ENCODE results near the gene TRERF1. TPM values are rescaled to one million over a fixed set of nuclear protein-coding genes. Genes with fewer than 3 reads are reported as not detected.
"Not testable (repeated sequence)": the region's sequence is repeated elsewhere in the genome, so short reads cannot be mapped to it uniquely, and the experiment has no call there.

TRERF1 gene
- total RNA-seq, 8 experiments from 2014 or later = 3.5 to 21.2 (median 5.2) TPM

- in situ Hi-C loops (cut with MboI; ENCODE audit: low pct_unique_long_range_greater_than_20kb in 2 of 9, low sequenced_read_pairs in 9 of 9, unreplicated experiment in 9 of 9) = loop anchor here in 2 of 9 experiments (25.0 kb wide), 2 partner anchors 90 to 185 kb away; no protein-coding TSS in a partner anchor
- WGBS, 10 experiments = 40 to 100% (median 93%) methylated on average over 1 to 3 of the region's 3 CpGs; no CpG with 5 or more reads in 5 of the 10 experiments
- Histone ChIP-seq H3K4me3 (no peak overlapping the region), H3K27ac (no peak overlapping the region), H3K4me1 (replicated peaks in 1 of 2) (peaks cover 34 to 36% of the 10 kb centered on the region in 2 donors)
- ATAC-seq (replicated peaks in 6 of 8) = no peak
Observed at GRCh38 chr6:42446996-42447395, 4.7 kb downstream of the TRERF1 start.

GRCh38 chr6:42446370-42446769, 5.4 kb downstream of the TRERF1 start:
- H3K27ac ChIP-seq = no peak overlapping the region
- peaks cover 40 to 42% of the 10 kb centered on the region in 2 donors for H3K4me1 ChIP-seq (replicated peaks in 1 of 2)
- H3K4me3 ChIP-seq = no peak overlapping the region
- 57 to 93% (median 80%) methylated on average over 1 to 5 of the region's 5 CpGs; no CpG with 5 or more reads in 7 of the 10 experiments for WGBS, 10 experiments
- in situ Hi-C loops (cut with MboI; ENCODE audit: low pct_unique_long_range_greater_than_20kb in 2 of 9, low sequenced_read_pairs in 9 of 9, unreplicated experiment in 9 of 9) = loop anchor here in 2 of 9 experiments (25.0 kb wide), 2 partner anchors 91 to 184 kb away; no protein-coding TSS in a partner anchor
- ATAC-seq (replicated peaks in 6 of 8) = no peak

- peaks cover 44 to 46% of the 10 kb centered on the region in 2 donors for H3K4me1 ChIP-seq (replicated peaks in 1 of 2)
- in situ Hi-C loops (cut with MboI; ENCODE audit: low pct_unique_long_range_greater_than_20kb in 2 of 9, low sequenced_read_pairs in 9 of 9, unreplicated experiment in 9 of 9) = loop anchor here in 2 of 9 experiments (25.0 kb wide), 2 partner anchors 91 to 184 kb away; no protein-coding TSS in a partner anchor
- not testable (repeated sequence) for H3K4me3 ChIP-seq; H3K27ac ChIP-seq; ATAC-seq (replicated peaks in 6 of 8)
- 80 to 100% (median 100%) methylated on average over 1 to 7 of the region's 7 CpGs; no CpG with 5 or more reads in 2 of the 10 experiments for WGBS, 10 experiments
Observed at GRCh38 chr6:42445955-42446354, 5.8 kb downstream of the TRERF1 start.

- 24 to 65% (median 53%) methylated on average over 3 to 9 of the region's 11 CpGs; no CpG with 5 or more reads in 1 of the 10 experiments for WGBS, 10 experiments
- Histone ChIP-seq H3K4me3 (no peak overlapping the region), H3K4me1 (replicated peaks in 1 of 2) (peaks cover 49% of the 10 kb centered on the region in 2 donors), H3K27ac (no peak overlapping the region)
- ATAC-seq (replicated peaks in 6 of 8) = peak in 3 of 8 experiments; percentile 16 to 62 (median 26)
- in situ Hi-C loops (cut with MboI; ENCODE audit: low pct_unique_long_range_greater_than_20kb in 2 of 9, low sequenced_read_pairs in 9 of 9, unreplicated experiment in 9 of 9) = loop anchor here in 2 of 9 experiments (25.0 kb wide), 2 partner anchors 94 to 181 kb away; no protein-coding TSS in a partner anchor
Observed at GRCh38 chr6:42443312-42444060, 8.2 kb downstream of the TRERF1 start.

- Histone ChIP-seq H3K4me3 (peak overlapping the region in 2 of 5 donors; percentile 18 to 19), H3K4me1 (replicated peaks in 1 of 2) (peaks cover 45 to 49% of the 10 kb centered on the region in 2 donors), H3K27ac (peak overlapping the region; percentile 49 to 77)
- in situ Hi-C loops (cut with MboI; ENCODE audit: low pct_unique_long_range_greater_than_20kb in 2 of 9, low sequenced_read_pairs in 9 of 9, unreplicated experiment in 9 of 9) = loop anchor here in 2 of 9 experiments (25.0 kb wide), 2 partner anchors 96 to 179 kb away; no protein-coding TSS in a partner anchor
- peak in 5 of 8 experiments; percentile 70 to 83 (median 76) for ATAC-seq (replicated peaks in 6 of 8)
- WGBS, 10 experiments = 0 to 100% (median 15%) methylated on average over 1 to 4 of the region's 5 CpGs; no CpG with 5 or more reads in 2 of the 10 experiments
Observed at GRCh38 chr6:42441697-42442081, 10.0 kb downstream of the TRERF1 start.

- WGBS, 10 experiments = 0 to 67% (median 15%) methylated on average over 1 to 10 of the region's 12 CpGs
- H3K27ac ChIP-seq = peak overlapping the region; percentile 49 to 77
- in situ Hi-C loops (cut with MboI; ENCODE audit: low pct_unique_long_range_greater_than_20kb in 2 of 9, low sequenced_read_pairs in 9 of 9, unreplicated experiment in 9 of 9) = loop anchor here in 2 of 9 experiments (25.0 kb wide), 2 partner anchors 96 to 179 kb away; no protein-coding TSS in a partner anchor
- peaks cover 45 to 49% of the 10 kb centered on the region in 2 donors for H3K4me1 ChIP-seq (replicated peaks in 1 of 2)
- peak in 5 of 8 experiments; percentile 56 to 80 (median 61) for ATAC-seq (replicated peaks in 6 of 8)
- H3K4me3 ChIP-seq = peak overlapping the region; percentile 4 to 22 (median 18)
Observed at GRCh38 chr6:42440778-42441696, 10.7 kb downstream of the TRERF1 start.

- H3K4me3 ChIP-seq = no peak overlapping the region
- H3K27ac ChIP-seq = peak overlapping the region; percentile 12 to 77
- in situ Hi-C loops (cut with MboI; ENCODE audit: low pct_unique_long_range_greater_than_20kb in 2 of 9, low sequenced_read_pairs in 9 of 9, unreplicated experiment in 9 of 9) = loop anchor here in 2 of 9 experiments (25.0 kb wide), 2 partner anchors 97 to 178 kb away; no protein-coding TSS in a partner anchor
- peak in 7 of 8 experiments; percentile 20 to 57 (median 44) for ATAC-seq (replicated peaks in 6 of 8)
- H3K4me1 ChIP-seq (replicated peaks in 1 of 2) = peaks cover 45 to 49% of the 10 kb centered on the region in 2 donors
- 46 to 80% (median 56%) methylated on average over 2 to 6 of the region's 6 CpGs; no CpG with 5 or more reads in 3 of the 10 experiments for WGBS, 10 experiments
Observed at GRCh38 chr6:42440027-42440426, 11.7 kb downstream of the TRERF1 start.

GRCh38 chr6:42436825-42437224, 14.9 kb downstream of the TRERF1 start:
- no peak overlapping the region for H3K4me3 ChIP-seq
- in situ Hi-C loops (cut with MboI; ENCODE audit: low pct_unique_long_range_greater_than_20kb in 2 of 9, low sequenced_read_pairs in 9 of 9, unreplicated experiment in 9 of 9) = loop anchor here in 2 of 9 experiments (25.0 kb wide), 2 partner anchors 100 to 175 kb away; no protein-coding TSS in a partner anchor
- WGBS, 10 experiments = 67 to 100% (median 100%) methylated on average over 1 to 2 of the region's 2 CpGs; no CpG with 5 or more reads in 5 of the 10 experiments
- H3K27ac ChIP-seq = no peak overlapping the region
- ATAC-seq (replicated peaks in 6 of 8) = no peak
- H3K4me1 ChIP-seq (replicated peaks in 1 of 2) = peaks cover 21 to 24% of the 10 kb centered on the region in 2 donors

- in situ Hi-C loops (cut with MboI; ENCODE audit: low pct_unique_long_range_greater_than_20kb in 2 of 9, low sequenced_read_pairs in 9 of 9, unreplicated experiment in 9 of 9) = loop anchor here in 2 of 9 experiments (25.0 kb wide), 2 partner anchors 103 to 172 kb away; no protein-coding TSS in a partner anchor
- Histone ChIP-seq H3K4me1 (replicated peaks in 1 of 2) (peaks cover under 1 to 3% of the 10 kb centered on the region in 2 donors), H3K27ac (no peak overlapping the region), H3K4me3 (no peak overlapping the region)
- no peak for ATAC-seq (replicated peaks in 6 of 8)
- WGBS, 10 experiments = 60 to 100% (median 93%) methylated on average over 1 to 2 of the region's 2 CpGs; no CpG with 5 or more reads in 3 of the 10 experiments
Observed at GRCh38 chr6:42434237-42434636, 17.5 kb downstream of the TRERF1 start.

- H3K4me1 ChIP-seq (replicated peaks in 1 of 2) = peaks cover 9 to 11% of the 10 kb centered on the region in 2 donors
- in situ Hi-C loops (cut with MboI; ENCODE audit: low pct_unique_long_range_greater_than_20kb in 2 of 9, low sequenced_read_pairs in 9 of 9, unreplicated experiment in 9 of 9) = loop anchor here in 2 of 9 experiments (25.0 kb wide), 2 partner anchors 104 to 171 kb away; no protein-coding TSS in a partner anchor
- 92 to 100% (median 100%) methylated on average over 1 to 2 of the region's 2 CpGs; no CpG with 5 or more reads in 1 of the 10 experiments for WGBS, 10 experiments
- no peak overlapping the region for H3K27ac ChIP-seq
- no peak for ATAC-seq (replicated peaks in 6 of 8)
- no peak overlapping the region for H3K4me3 ChIP-seq
Observed at GRCh38 chr6:42433409-42433808, 18.3 kb downstream of the TRERF1 start.

- peak in 1 of 8 experiments; percentile 16 for ATAC-seq (replicated peaks in 6 of 8)
- Histone ChIP-seq H3K4me1 (replicated peaks in 1 of 2) (peaks cover 14 to 18% of the 10 kb centered on the region in 2 donors), H3K27ac (no peak overlapping the region), H3K4me3 (no peak overlapping the region)
- in situ Hi-C loops (cut with MboI; ENCODE audit: low pct_unique_long_range_greater_than_20kb in 2 of 9, low sequenced_read_pairs in 9 of 9, unreplicated experiment in 9 of 9) = loop anchor here in 2 of 9 experiments (25.0 kb wide), 2 partner anchors 105 to 170 kb away; no protein-coding TSS in a partner anchor
- WGBS, 10 experiments = 74 to 100% (median 86%) methylated on average over 2 to 3 of the region's 3 CpGs; no CpG with 5 or more reads in 1 of the 10 experiments
Observed at GRCh38 chr6:42431877-42432276, 19.8 kb downstream of the TRERF1 start.

GRCh38 chr6:42431356-42431755, 20.4 kb downstream of the TRERF1 start:
- in situ Hi-C loops (cut with MboI; ENCODE audit: low pct_unique_long_range_greater_than_20kb in 2 of 9, low sequenced_read_pairs in 9 of 9, unreplicated experiment in 9 of 9) = loop anchor here in 2 of 9 experiments (25.0 kb wide), 2 partner anchors 106 to 169 kb away; no protein-coding TSS in a partner anchor
- no peak overlapping the region for H3K4me3 ChIP-seq
- no peak overlapping the region for H3K27ac ChIP-seq
- WGBS, 10 experiments = 67 to 100% (median 93%) methylated on average over 2 to 3 of the region's 3 CpGs; no CpG with 5 or more reads in 3 of the 10 experiments
- ATAC-seq (replicated peaks in 6 of 8) = no peak
- peaks cover 14 to 18% of the 10 kb centered on the region in 2 donors for H3K4me1 ChIP-seq (replicated peaks in 1 of 2)
